ENCODE data around the gene USP32.
"Not testable (repeated sequence)": the region's sequence is repeated elsewhere in the genome, so short reads cannot be mapped to it uniquely, and the experiment has no call there.

- TF ChIP-seq POLR2A, POLR2AphosphoS5 (IDR thresholded peaks at IDR 0.05; ENCODE audit: low read depth, low read length): not testable (repeated sequence)
Measured at GRCh38 chr17:60379461-60379860, 12.5 kb downstream of the USP32 start.

Measured in GM12892 (cell line).